ENCODE results near the gene SLFN13. TPM values are rescaled to one million over a fixed set of nuclear protein-coding genes. Genes with fewer than 3 reads are reported as not detected.
"Not testable (repeated sequence)": the region's sequence is repeated elsewhere in the genome, so short reads cannot be mapped to it uniquely, and the experiment has no call there.

Gene SLFN13
- total RNA-seq, 1 donor from 2014 or later = 51.4 TPM

GRCh38 chr17:35433075-35433894 is 15.3 kb downstream of the SLFN13 start:
- intact Hi-C loops (cut with micrococcal nuclease) = loop anchor here (1.0 to 5.0 kb wide), 8 partner anchors 15 to 218 kb away; partner anchors contain the start of genes AP2B1, SLFN13 and SLFN5

DNA sequence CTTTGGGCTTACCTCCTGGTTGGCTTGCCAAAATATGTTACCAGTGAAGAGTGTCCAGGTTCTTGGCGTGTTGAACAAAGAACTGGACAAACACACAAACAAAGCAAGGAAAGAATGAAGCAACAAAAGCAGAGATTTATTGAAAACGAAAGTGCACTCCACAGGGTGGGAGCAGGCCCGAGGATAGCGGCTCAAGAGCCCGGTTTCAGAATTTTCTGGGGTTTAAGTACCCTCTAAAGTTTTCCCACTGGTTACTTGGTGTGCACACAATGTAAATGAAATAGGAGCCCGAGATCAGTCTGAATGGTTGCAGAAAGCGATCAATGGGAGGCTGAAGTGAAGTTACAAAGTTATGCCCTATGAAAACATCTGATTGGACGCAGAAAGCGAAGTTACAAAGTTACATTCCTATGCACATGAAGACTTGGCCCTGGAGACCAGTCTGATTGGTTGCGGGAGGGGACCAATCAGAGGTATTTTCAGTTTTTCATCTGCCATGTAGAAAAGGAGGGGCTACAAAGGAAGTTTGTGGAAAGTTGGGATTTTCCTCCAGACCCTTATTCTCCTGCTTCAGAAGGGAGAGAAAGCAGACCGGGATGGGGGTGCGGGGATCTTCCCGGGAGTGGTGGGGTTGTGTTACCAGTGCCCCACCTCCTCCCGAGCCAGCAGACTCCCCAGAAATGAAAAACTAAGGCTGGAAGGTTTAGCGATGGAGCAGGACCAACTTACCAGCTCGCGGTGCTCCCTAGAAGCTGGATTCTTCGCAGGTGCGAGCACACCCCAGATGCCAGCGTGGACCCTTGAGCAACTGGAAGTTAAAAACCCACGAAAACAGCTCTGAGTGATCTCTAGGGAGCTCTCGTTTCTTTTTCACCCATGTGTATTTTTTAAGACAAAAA is 16.1 kb downstream of the SLFN13 start, which contains the start of gene SLFN12:
Gene SLFN12, minus strand, starts transcription at position 325 of the 899 bp plus-strand sequence. CDS start 9,472 bp downstream, outside the sequence.
- intact Hi-C loops (cut with micrococcal nuclease) = loop anchor here (1.0 to 5.0 kb wide), 9 partner anchors 16 to 218 kb away; partner anchors contain the start of genes AP2B1, SLFN13 and SLFN5

DNA sequence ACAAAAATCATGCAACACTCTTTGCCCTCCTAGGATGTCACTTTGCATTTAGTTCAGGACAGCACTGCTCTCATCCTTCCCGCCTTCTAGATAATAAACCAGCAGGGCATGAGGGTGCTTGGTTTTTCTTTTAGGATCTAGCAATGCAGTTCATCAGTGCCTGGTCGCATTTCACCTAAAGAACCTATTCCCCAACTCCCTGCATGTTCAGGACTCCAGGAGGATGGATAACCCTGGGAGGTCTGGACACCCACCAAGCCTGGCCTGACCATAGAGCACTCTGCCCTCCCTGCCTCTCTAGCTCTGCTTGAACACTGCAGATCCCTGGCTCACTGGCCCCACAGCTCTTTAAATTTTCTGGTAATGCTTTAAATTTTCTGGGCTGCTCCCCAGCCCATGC is 18.9 kb downstream of the SLFN13 start:
- intact Hi-C loops (cut with micrococcal nuclease) = loop anchor here (5.0 kb wide), 1 partner anchor 187 kb away; the partner anchor contains the start of gene SLFN5

DNA sequence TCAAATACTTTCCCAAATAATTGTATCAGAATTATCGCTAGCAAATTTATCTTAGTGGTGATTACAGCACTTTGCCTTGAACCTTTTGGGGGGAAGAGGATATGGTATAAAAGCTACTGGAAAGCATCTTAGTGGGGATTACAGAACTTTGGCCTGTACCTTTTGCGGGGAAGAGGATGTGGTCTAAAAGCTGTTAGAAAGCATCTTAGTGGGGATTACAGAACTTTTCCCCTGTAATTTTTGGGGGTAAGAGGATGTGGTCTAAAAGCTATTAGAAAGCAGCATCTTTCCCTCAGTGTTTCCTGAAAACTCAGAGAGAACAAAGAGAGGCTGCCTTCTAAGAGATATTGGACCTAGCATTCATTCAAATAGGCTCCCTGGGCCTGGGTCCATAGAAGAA is 20.3 kb downstream of the SLFN13 start:
- intact Hi-C loops (cut with micrococcal nuclease) = no loop called here

DNA sequence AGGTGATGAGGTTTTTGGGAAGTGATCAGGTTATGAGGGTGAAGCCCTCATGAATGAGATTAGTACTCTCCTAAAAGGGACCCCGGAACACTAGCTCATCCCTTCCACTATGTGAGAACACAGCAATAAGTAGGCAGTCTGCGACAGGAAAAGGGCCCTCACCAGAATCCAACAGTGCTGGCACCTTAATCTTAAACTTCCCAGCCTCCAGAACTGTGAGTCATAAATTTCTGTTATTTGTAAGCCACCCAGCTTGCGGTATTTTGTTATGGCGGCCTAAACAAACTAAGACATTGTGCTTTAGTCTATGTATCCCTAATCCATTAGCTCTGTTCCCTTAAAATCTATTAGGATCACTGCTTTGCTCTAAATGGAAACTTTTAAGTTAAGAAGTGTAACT is 24.8 kb downstream of the SLFN13 start:
- intact Hi-C loops (cut with micrococcal nuclease) = no loop called here

- intact Hi-C loops (cut with micrococcal nuclease) = not testable (repeated sequence)
Measured at GRCh38 chr17:35421069-35421468, 27.5 kb downstream of the SLFN13 start.

GRCh38 chr17:35416659-35417058 is 31.9 kb downstream of the SLFN13 start:
- intact Hi-C loops (cut with micrococcal nuclease) = no loop called here

DNA sequence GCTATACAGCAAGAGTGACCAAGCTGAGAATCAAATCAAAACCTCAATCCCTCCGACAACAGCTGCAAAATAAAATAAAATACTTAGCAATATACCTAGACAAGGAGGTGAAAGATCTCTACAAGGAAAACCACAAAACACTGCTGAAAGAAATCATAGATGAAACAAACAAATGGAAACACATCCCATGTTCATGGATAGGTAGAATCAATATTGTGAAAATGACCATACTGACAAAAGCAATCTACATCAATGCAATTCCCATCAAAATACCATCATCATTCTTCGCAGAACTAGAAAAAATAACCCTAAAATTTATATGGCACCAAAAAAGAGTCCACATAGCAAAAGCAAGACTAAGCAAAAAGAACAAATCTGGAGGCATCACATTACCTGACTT is 33.9 kb downstream of the SLFN13 start:
- intact Hi-C loops (cut with micrococcal nuclease) = not testable (repeated sequence)

GRCh38 chr17:35414247-35414646 is 34.3 kb downstream of the SLFN13 start:
- intact Hi-C loops (cut with micrococcal nuclease) = no loop called here

DNA sequence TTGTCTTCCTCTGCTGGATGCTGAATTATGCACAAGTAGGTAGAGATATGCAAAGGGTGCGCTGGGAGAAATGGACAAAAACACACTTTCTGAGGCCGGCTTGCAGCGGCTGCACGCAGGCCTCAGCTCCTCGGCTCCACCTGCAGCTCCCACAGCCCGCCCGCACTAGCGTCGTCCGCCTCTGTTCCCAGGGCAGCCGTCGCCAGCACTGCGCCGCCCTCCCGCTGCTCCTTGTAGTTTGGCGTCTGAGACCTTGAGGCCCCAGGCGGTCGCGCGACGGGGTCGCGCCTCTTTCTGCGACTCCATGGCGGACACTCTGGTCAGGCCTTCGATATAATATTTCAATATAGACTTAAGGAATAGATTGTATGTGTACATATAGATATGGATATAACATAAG is 41.0 kb downstream of the SLFN13 start:
- intact Hi-C loops (cut with micrococcal nuclease) = no loop called here

DNA sequence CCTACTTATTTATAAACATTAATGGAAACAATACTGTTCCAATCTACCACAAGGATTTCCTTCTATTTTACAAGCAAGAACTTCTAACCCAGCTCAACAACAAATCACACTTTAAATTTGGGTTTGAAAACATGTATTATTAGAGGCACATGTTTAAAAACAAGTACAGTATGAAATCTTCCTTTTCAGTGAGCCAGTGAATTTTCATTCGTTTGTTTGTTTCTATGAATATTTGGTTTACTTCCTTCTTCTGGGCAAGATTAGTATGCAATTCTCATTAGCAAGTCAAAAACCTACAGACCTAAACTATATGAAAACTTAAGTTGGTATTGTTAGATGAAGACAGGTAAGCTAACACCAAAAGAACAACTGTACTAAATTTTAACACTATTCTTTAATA is 42.0 kb downstream of the SLFN13 start:
- intact Hi-C loops (cut with micrococcal nuclease) = no loop called here

DNA sequence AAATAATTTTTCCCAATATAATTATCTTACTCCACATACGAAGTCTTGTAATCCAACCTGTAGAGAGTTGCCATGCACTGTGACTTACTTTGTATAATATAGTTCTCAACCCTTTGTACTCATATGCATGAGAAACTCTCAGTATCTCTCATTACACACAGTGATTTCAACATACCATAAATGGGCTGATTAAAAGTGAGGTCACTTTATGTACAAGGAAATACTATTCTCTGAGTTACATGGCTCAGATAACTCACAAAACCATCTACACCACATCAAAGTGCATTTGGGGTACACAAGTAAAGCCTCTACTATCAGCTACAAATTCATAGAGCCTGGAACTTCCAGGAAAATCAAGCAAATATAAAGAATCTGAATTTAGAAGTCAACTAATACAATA is 44.2 kb downstream of the SLFN13 start:
- intact Hi-C loops (cut with micrococcal nuclease) = no loop called here

DNA sequence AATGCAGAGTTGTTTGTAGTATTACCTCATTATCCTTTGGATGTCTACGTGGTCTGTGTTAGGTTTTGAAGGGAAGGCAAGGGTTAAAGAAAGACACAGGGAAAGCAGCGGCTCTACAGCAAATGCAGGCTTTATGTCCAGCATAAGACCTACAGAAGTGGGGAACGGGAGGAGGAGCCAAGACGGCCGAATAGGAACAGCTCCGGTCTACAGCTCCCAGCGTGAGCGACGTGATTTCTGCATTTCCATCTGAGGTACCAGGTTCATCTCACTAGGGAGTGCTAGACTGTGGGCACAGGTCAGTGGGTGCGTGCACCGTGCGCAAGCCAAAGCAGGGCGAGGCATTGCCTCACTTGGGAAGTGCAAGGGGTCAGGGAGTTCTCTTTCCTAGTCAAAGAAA is 54.8 kb downstream of the SLFN13 start:
- intact Hi-C loops (cut with micrococcal nuclease) = not testable (repeated sequence)

- intact Hi-C loops (cut with micrococcal nuclease) = no loop called here
Measured at GRCh38 chr17:35390663-35391062, 57.9 kb downstream of the SLFN13 start.

DNA sequence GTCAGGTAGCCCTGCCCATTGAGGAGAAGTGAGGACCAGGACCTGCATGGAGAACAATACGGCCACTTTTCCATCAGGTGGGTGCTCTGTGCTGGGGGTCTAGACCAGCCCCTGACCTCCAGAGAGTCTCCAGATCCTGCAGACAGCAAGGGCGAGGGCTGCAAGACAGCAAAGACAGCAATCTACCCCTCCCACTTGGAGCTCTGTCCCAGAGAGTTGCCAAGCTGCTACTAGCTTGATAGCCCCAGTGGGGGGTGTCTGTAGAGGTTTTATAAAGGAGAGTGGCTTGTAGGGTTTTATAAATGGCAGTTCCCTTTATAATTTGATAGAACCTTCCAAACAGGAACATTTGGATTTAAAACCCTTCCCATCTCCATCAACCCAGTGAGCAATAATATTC is 58.4 kb downstream of the SLFN13 start:
- intact Hi-C loops (cut with micrococcal nuclease) = no loop called here

- intact Hi-C loops (cut with micrococcal nuclease) = no loop called here
Measured at GRCh38 chr17:35387496-35387895, 61.1 kb downstream of the SLFN13 start.

Other genes with a start within 250 kb of the SLFN13 start
- gene SLFN5, start 205.7 kb downstream of the SLFN13 start, total RNA-seq = 112 and 115 TPM in 2 replicates
- gene SLFN11, start 75.1 kb downstream of the SLFN13 start, total RNA-seq = 74.5 and 82.9 TPM in 2 replicates
- gene SLFN12, start 16.3 kb downstream of the SLFN13 start, total RNA-seq = 17.3 and 19.4 TPM in 2 replicates
- gene SLFN12L, start 88.9 kb upstream of the SLFN13 start, total RNA-seq = 104 and 109 TPM in 2 replicates
- gene SLFN14, start 112.1 kb upstream of the SLFN13 start, total RNA-seq = 0.10 TPM in 1 of 2 replicates, not detected in the other
- gene PEX12, start 129.8 kb upstream of the SLFN13 start, total RNA-seq = 4.4 and 4.7 TPM in 2 replicates
- 217 and 229 TPM in 2 replicates for gene AP2B1, start 138.6 kb upstream of the SLFN13 start, total RNA-seq

All from T-helper 1 cell treated with Interleukin-12 subunit alpha and Interleukin-12 subunit beta and Interleukin-4 antibody, amounts not matched to agents 30 ng/mL and 1 ng/mL, for 36 hours (primary cell).